GM18951 (cell line): ENCODE measurements around the gene CHTF18.
"Not testable (repeated sequence)": the region's sequence is repeated elsewhere in the genome, so short reads cannot be mapped to it uniquely, and the experiment has no call there.

ENCODE experiments used
- POLR2A ChIP-seq: IDR thresholded peaks from 4 replicates; pipeline ENCODE4 v1.6.1; 2011; ENCODE audit warnings: mild to moderate bottlenecking; ENCODE audit not compliant: insufficient read length, insufficient read depth; ENCODE audit errors: extremely low read depth
- in situ Hi-C: fragments of 300-500 bp; cut with MboI; formaldehyde crosslinking; loops from one replicate; pipeline ENCODE4 v1.12.0; 2022; ENCODE audit warnings: low sequenced_read_pairs, mixed read lengths, inconsistent platforms; ENCODE audit not compliant: unreplicated experiment

CHTF18 gene

DNA sequence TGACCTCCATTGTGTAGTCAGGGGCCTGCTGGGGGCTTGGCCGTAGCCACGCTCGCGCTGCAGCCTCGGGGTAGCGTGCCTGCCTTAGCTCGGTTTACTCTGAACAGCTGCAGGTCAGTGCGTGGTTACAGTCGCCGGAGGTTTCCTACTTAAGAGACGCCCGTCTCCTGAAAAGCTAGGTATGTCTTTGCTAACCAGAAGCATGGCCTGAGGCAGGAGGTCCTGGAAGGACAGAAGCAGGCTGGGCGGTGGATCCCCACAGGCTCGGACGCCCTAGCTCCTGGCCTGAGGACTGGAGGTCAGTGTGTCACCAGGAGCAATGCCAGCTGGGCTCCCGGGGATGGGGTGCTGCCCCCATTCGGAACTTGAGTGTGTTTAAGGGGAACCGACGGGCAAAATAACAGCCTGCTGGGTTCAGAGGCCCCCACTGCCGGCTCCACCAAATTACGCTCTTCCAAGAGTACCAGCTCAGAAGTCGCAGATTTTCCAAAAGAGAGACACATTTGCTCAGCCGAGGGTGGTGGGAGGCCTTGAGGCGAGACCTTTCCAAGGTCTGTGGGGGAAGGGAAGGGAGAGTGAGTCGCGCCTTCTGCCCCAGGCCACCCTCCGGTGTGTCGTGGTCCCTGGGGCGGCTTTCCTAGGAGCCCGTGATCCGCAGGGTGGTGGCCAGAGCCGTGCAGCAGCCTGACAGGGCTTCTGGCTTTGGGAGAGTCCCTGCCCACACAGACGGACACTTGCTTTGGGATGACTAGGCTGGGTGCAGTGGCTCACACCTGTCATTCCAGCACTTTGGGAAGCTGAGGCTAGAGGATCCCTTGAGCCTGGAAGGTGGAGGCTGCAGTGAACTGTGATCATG lies 16.0 kb downstream of the CHTF18 start:
- TF ChIP-seq POLR2A = no peak
- in situ Hi-C loops = no loop called here

GRCh38 chr16:805474-805873 lies 17.1 kb downstream of the CHTF18 start:
- TF ChIP-seq POLR2A = peak; percentile 13
- in situ Hi-C loops = no loop called here

DNA sequence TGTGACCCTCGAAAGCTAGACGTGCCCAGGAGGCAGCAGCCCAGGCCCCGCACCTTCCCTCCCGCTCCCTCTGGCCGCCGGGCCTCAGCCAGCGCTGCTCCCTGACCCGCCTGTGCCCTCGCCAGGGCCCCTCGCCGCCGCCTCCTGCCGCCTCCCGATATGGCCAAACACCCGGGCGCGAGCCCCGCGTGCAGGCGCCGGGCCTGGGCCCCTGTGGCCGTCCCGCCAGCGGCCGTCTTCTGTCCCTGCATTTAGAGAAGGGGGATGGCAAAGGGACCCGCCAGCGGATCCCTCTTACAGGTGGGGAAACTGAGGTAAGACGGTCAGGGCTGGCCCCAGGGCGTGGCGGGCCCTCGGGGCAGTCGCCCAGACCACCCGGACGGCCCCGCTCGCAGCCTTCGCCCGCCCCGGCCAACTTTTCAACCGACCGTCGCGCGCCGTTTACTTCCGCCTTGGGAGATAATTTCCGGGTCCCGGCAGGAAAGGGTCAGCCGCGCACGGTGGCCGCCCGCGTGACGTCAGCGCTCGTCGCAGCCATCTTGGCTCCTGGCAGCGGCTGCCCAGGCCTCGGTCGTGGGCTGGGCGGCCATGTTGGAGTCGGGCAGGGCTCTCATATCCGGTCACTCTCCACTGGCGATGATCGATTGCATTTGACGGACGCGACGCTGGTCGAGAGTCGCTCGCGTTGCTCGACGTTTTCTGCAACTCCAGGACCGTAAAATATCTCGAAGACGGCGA lies 19.1 kb downstream of the CHTF18 start:
- TF ChIP-seq POLR2A = peak; percentile 88
- in situ Hi-C loops = no loop called here

- in situ Hi-C loops = no loop called here
- no peak for TF ChIP-seq POLR2A
Observed at GRCh38 chr16:808085-808386, 19.6 kb downstream of the CHTF18 start.

GRCh38 chr16:813204-813915 lies 24.9 kb downstream of the CHTF18 start:
- no peak for TF ChIP-seq POLR2A
- in situ Hi-C loops = no loop called here

DNA sequence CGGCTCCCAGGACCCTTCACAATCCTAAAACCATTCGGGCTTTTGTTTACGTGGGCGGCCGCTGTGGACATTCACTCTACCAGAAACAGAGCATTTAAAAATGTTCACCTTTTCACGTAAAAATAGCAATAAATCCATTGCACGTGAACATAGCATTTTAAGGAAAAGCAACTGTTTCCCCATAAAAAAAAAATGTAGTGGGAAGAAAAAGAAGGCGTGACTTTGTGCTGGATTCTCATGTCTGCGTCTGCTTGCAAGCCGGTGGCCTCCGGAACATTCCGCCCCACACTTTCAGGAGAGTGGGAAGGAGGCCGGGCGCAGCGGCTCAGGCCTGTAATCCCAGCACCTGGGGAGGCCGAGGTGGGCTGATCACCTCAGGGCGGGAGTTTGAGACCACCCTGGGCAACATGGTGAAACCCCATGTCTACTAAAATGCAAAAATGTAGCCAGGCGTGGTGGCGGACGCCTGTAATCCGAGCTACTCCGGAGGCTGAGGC lies 25.5 kb downstream of the CHTF18 start:
- no peak for TF ChIP-seq POLR2A
- in situ Hi-C loops = no loop called here

- in situ Hi-C loops = no loop called here
- TF ChIP-seq POLR2A = no peak
Observed at GRCh38 chr16:814974-815373, 26.6 kb downstream of the CHTF18 start.

DNA sequence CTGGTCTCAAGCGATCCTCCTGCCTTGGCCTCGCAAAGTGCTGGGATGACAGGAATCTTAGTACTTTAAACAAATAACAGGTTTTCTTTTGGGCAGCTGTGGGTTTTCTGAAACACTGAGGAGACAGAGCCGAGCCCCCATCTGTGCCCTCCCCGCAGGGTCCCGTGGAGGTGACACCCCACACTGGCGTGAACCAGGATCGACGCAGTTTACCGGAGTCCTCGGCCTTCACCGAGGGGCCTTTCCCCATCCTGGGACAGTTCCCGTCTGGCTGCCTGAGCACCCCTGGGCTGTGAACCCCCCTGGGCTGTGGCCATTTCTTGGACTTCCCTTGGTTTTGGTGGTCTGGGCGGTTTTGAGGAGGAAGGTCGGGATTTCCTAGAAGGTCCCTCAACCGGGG lies 27.4 kb downstream of the CHTF18 start:
- no peak for TF ChIP-seq POLR2A

GRCh38 chr16:817001-817906 lies 28.8 kb downstream of the CHTF18 start:
- in situ Hi-C loops = no loop called here
- TF ChIP-seq POLR2A = no peak

More for the DNA sequence above, 27.4 kb downstream of the CHTF18 start:
- in situ Hi-C loops = no loop called here

DNA sequence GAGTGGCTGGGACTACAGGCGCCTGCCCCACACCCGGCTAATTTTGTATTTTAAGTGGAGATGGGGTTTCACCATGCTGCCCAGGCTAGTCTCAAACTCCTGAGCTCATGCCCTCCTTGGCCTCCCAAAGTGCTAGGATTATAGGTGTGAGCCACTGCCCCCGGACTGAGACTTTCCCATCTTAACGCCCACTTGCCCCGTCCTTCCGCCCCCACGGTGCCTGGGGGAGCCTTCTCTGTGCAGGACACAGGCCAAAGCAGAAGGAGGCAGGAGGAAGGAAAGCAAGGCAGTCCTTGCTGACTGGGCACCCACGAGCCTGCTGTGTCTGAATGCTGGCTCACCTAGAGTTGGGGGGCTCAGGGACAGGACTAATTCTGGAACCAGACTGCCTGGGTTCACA lies 29.7 kb downstream of the CHTF18 start:
- no peak for TF ChIP-seq POLR2A
- in situ Hi-C loops = no loop called here

- TF ChIP-seq POLR2A = no peak
- in situ Hi-C loops = no loop called here
Observed at GRCh38 chr16:818592-818991, 30.2 kb downstream of the CHTF18 start.

- TF ChIP-seq POLR2A = no peak
- in situ Hi-C loops = no loop called here
Observed at GRCh38 chr16:819336-820043, 31.1 kb downstream of the CHTF18 start.

- in situ Hi-C loops = not testable (repeated sequence)
Observed at GRCh38 chr16:820044-820408, 31.6 kb downstream of the CHTF18 start.
